ENCODE measurements around the gene OSBPL1A.

OSBPL1A gene

GRCh38 chr18:24126155-24126961 lies 271.3 kb downstream of the OSBPL1A start:
- DNase-seq (ENCODE audit: low spot score), result no peak

GRCh38 chr18:24121625-24122024 lies 276.0 kb downstream of the OSBPL1A start:
- DNase-seq (ENCODE audit: low spot score), result no peak

GRCh38 chr18:24120676-24121075 lies 276.9 kb downstream of the OSBPL1A start:
- DNase-seq (ENCODE audit: low spot score), result no peak

GRCh38 chr18:24118750-24119577 lies 278.7 kb downstream of the OSBPL1A start:
- DNase-seq (ENCODE audit: low spot score), result peak; percentile 71

GRCh38 chr18:24115628-24116027 lies 282.0 kb downstream of the OSBPL1A start:
- no peak for DNase-seq (ENCODE audit: low spot score)

GRCh38 chr18:24114924-24115549 lies 282.6 kb downstream of the OSBPL1A start:
- no peak for DNase-seq (ENCODE audit: low spot score)

GRCh38 chr18:24112874-24113615 lies 284.6 kb downstream of the OSBPL1A start:
- no peak for DNase-seq (ENCODE audit: low spot score)

GRCh38 chr18:24112464-24112863 lies 285.2 kb downstream of the OSBPL1A start:
- DNase-seq (ENCODE audit: low spot score), result no peak

All from kidney capillary endothelial cell (primary cell).